Caco-2 (cell line): Measurements from ENCODE around the gene DNAJB11. TPM values are rescaled to one million over a fixed set of nuclear protein-coding genes. Genes with fewer than 3 reads are reported as not detected.

ENCODE experiments used
- BruUV-seq: library from RNA; stranded (reverse); fragments of 400-500 nt; replicated peaks from 2 replicates; lab custom pipeline; 2021; lab: Mats Ljungman, UMichigan
- CTCF ChIA-PET: fragments of 300-600 bp; sonication (Branson Sonifier 250); formaldehyde crosslinking; loops from one replicate; lab custom pipeline; 2022; ENCODE audit warnings: antibody characterized with exemption; lab: Charles Lee
- POLR2A ChIA-PET: fragments of 300-600 bp; sonication (Branson Sonifier 250); formaldehyde crosslinking; loops from one replicate; lab custom pipeline; 2022; ENCODE audit warnings: antibody characterized with exemption; lab: Charles Lee
- DNase-seq, 2 experiments: peaks; one replicate each; pipeline versions ENCODE4 v3.0.0 to v3.0.0-alpha.2; 2020 to 2022
- H3K27me3 ChIP-seq: replicated peaks from 2 replicates; pipeline ENCODE4 v1.6.0; 2011; ENCODE audit warnings: low read length; ENCODE audit not compliant: control insufficient read depth, insufficient read depth
- H3K36me3 ChIP-seq: 2 replicates; pipeline ENCODE4 v1.5.1; 2011; ENCODE audit warnings: low read length; ENCODE audit not compliant: control insufficient read depth, insufficient read depth
- H3K4me1 ChIP-seq: fragments of 250-450 bp; sonication (Bioruptor Pico); 2 replicates; pipeline ENCODE4 v1.5.1; 2020; ENCODE audit warnings: mild to moderate bottlenecking
- H3K4me3 ChIP-seq: 2 replicates; pipeline ENCODE4 v1.5.1; 2011; ENCODE audit warnings: low read depth, mild to moderate bottlenecking, control low read depth, low read length
- H3K9me3 ChIP-seq: fragments of 250-450 bp; sonication (Bioruptor Pico); 2 replicates; pipeline ENCODE4 v1.5.1; 2020; ENCODE audit warnings: mild to moderate bottlenecking, moderate library complexity
- H3K27ac Mint-ChIP-seq: one replicate; pipeline ENCODE4 v1.8.0; 2022; ENCODE audit warnings: mixed read lengths; ENCODE audit not compliant: unreplicated experiment
- H3K27me3 Mint-ChIP-seq: one replicate; pipeline ENCODE4 v1.8.0; 2022; ENCODE audit warnings: mixed read lengths; ENCODE audit not compliant: insufficient read depth, unreplicated experiment
- H3K36me3 Mint-ChIP-seq: one replicate; pipeline ENCODE4 v1.8.0; 2022; ENCODE audit warnings: mild to moderate bottlenecking, mixed read lengths; ENCODE audit not compliant: insufficient read depth, unreplicated experiment
- H3K4me1 Mint-ChIP-seq: one replicate; pipeline ENCODE4 v1.8.0; 2022; ENCODE audit warnings: low read depth, mixed read lengths; ENCODE audit not compliant: unreplicated experiment
- H3K4me3 Mint-ChIP-seq: one replicate; pipeline ENCODE4 v1.8.0; 2022; ENCODE audit warnings: mild to moderate bottlenecking, moderate library complexity, mixed read lengths; ENCODE audit not compliant: unreplicated experiment
- H3K9me3 Mint-ChIP-seq: one replicate; pipeline ENCODE4 v1.8.0; 2022; ENCODE audit warnings: mixed read lengths; ENCODE audit not compliant: unreplicated experiment
- CTCF ChIP-seq, 2 experiments: fragments of 200-600 bp in 1 of 2; IDR thresholded peaks; 1 replicate in 1 of 2; 2 replicates in 1 of 2; pipeline versions ENCODE4 v1.5.1 to v1.8.0; 2011 to 2022; ENCODE audit warnings: antibody characterized with exemption in 1 of 2, control low read depth in 1 of 2, inconsistent platforms in 1 of 2, low read depth in 1 of 2, low read length in 1 of 2, mild to moderate bottlenecking in 1 of 2, moderate library complexity in 1 of 2; ENCODE audit not compliant: insufficient read depth in 1 of 2, severe bottlenecking in 1 of 2, unreplicated experiment in 1 of 2
- intact Hi-C: fragments of 100-400 bp; cut with micrococcal nuclease; formaldehyde crosslinking; loops from one replicate; pipeline ENCODE4 v1.10.0; 2022; ENCODE audit not compliant: unreplicated experiment
- total RNA-seq: library from RNA; stranded (reverse); gene quantifications from 2 replicates; pipeline ENCODE4 v1.2.3, GENCODE V29; 2022

DNAJB11 gene
- total RNA-seq, 1 experiment from 2014 or later: 95.7 TPM

GRCh38 chr3:186624598-186624997, 54.1 kb downstream of the DNAJB11 start:
- Histone ChIP-seq H3K4me3 (no peak overlapping the region), H3K9me3 (no peaks in the 10 kb centered on the region), H3K27me3 (no peaks in the 10 kb centered on the region), H3K36me3 (0 out of 2 replicates have a peak, but pooled peaks cover 2% of the 10 kb centered on the region), H3K4me1 (no peaks in the 10 kb centered on the region)
- TF ChIP-seq CTCF (IDR thresholded peaks at IDR 0.05; ENCODE audit: insufficient read depth in 1 of 2, low read depth in 1 of 2, low read length in 1 of 2, severe bottlenecking in 1 of 2, unreplicated experiment in 1 of 2): no peak
- Mint-ChIP-seq H3K36me3 (no peaks in the 10 kb centered on the region), H3K9me3 (no peaks in the 10 kb centered on the region), H3K27ac (no peak overlapping the region), H3K4me3 (no peak overlapping the region), H3K4me1 (peaks cover 6% of the 10 kb centered on the region), H3K27me3 (no peaks in the 10 kb centered on the region)
- ChIA-PET CTCF (no interaction called here), POLR2A (no interaction called here)
- DNase-seq: no peak
- intact Hi-C loops: no loop called here
- BruUV-seq: no TSS peak

- intact Hi-C loops: no loop called here
- Histone ChIP-seq H3K4me1 (no peaks in the 10 kb centered on the region), H3K4me3 (no peak overlapping the region), H3K27me3 (no peaks in the 10 kb centered on the region), H3K9me3 (no peaks in the 10 kb centered on the region), H3K36me3 (0 out of 2 replicates have a peak, but pooled peaks cover 2% of the 10 kb centered on the region)
- Mint-ChIP-seq H3K9me3 (no peaks in the 10 kb centered on the region), H3K4me3 (no peak overlapping the region), H3K4me1 (peaks cover 12% of the 10 kb centered on the region), H3K36me3 (no peaks in the 10 kb centered on the region), H3K27me3 (no peaks in the 10 kb centered on the region), H3K27ac (no peak overlapping the region)
- BruUV-seq: no TSS peak
- ChIA-PET CTCF (interaction anchor here (0.5 kb wide), 1 partner anchor 100 kb away, joined by 3 read pairs; no protein-coding TSS in a partner anchor), POLR2A (interaction anchor here (1.2 kb wide), 1 partner anchor 118 kb away, joined by 4 read pairs; no protein-coding TSS in a partner anchor)
- no peak for TF ChIP-seq CTCF (IDR thresholded peaks at IDR 0.05; ENCODE audit: insufficient read depth in 1 of 2, low read depth in 1 of 2, low read length in 1 of 2, severe bottlenecking in 1 of 2, unreplicated experiment in 1 of 2)
- DNase-seq: no peak
Observed at GRCh38 chr3:186625600-186626042, 55.1 kb downstream of the DNAJB11 start.

- no peaks in the 10 kb centered on the region for H3K4me1 ChIP-seq
- no TSS peak for BruUV-seq
- H3K27me3 ChIP-seq: no peaks in the 10 kb centered on the region; the same call in 1 of the 2 replicates
- H3K27ac Mint-ChIP-seq: no peak overlapping the region
- no peak for TF ChIP-seq CTCF (IDR thresholded peaks at IDR 0.05; ENCODE audit: insufficient read depth in 1 of 2, low read depth in 1 of 2, low read length in 1 of 2, severe bottlenecking in 1 of 2, unreplicated experiment in 1 of 2)
- no peak overlapping the region for H3K4me3 ChIP-seq
- POLR2A ChIA-PET: interaction anchor here (1.2 kb wide), 1 partner anchor 117 kb away, joined by 4 read pairs; no protein-coding TSS in a partner anchor
- CTCF ChIA-PET: interaction anchor here (0.5 kb wide), 1 partner anchor 99 kb away, joined by 3 read pairs; no protein-coding TSS in a partner anchor
- peaks cover 18% of the 10 kb centered on the region for H3K4me1 Mint-ChIP-seq
- H3K36me3 Mint-ChIP-seq: no peaks in the 10 kb centered on the region
- no peaks in the 10 kb centered on the region for H3K36me3 ChIP-seq
- no peaks in the 10 kb centered on the region for H3K27me3 Mint-ChIP-seq
- DNase-seq: no peak
- no peaks in the 10 kb centered on the region for H3K9me3 Mint-ChIP-seq
- no peak overlapping the region for H3K4me3 Mint-ChIP-seq
- intact Hi-C loops: no loop called here
- H3K9me3 ChIP-seq: no peaks in the 10 kb centered on the region
Observed at GRCh38 chr3:186626254-186626847, 55.8 kb downstream of the DNAJB11 start.
